ENCODE results near the gene PHF21B.

The PHF21B gene

GRCh38 chr22:44891791-44892190 lies 118.0 kb downstream of the PHF21B start:
- H3K4me2 ChIP-seq = no peak overlapping the region
- TF ChIP-seq Cebpa-rat (IDR thresholded peaks at IDR 0.05) = no peak
- no peaks in the 10 kb centered on the region for H3K36me3 ChIP-seq
- no peak overlapping the region for H3K27ac ChIP-seq
- peaks cover 0 to 9% (median 0%) of the 10 kb centered on the region in 11 experiments; a peak in 2 of 22 replicates for H4K20me1 ChIP-seq
- no peak overlapping the region for H3K4me3 ChIP-seq
- H3K9me3 ChIP-seq (replicated peaks in 1 of 11) = no peaks in the 10 kb centered on the region
- peaks cover 0 to 4% (median 0%) of the 10 kb centered on the region in 10 experiments; a peak in 4 of 20 replicates for H3K4me1 ChIP-seq
- H3K27me3 ChIP-seq = no peaks in the 10 kb centered on the region
- H3K9ac ChIP-seq = no peak overlapping the region

GRCh38 chr22:44891293-44891747 lies 118.5 kb downstream of the PHF21B start:
- Histone ChIP-seq H3K27me3 (no peaks in the 10 kb centered on the region), H3K9me3 (replicated peaks in 1 of 11) (no peaks in the 10 kb centered on the region), H4K20me1 (peaks cover 0 to 9% (median 0%) of the 10 kb centered on the region in 11 experiments; a peak in 2 of 22 replicates), H3K4me1 (peaks cover 0 to 4% (median 0%) of the 10 kb centered on the region in 10 experiments; a peak in 4 of 20 replicates), H3K27ac (no peak overlapping the region), H3K36me3 (no peaks in the 10 kb centered on the region), H3K9ac (no peak overlapping the region), H3K4me3 (no peak overlapping the region), H3K4me2 (no peak overlapping the region)
- no peak for TF ChIP-seq Cebpa-rat (IDR thresholded peaks at IDR 0.05)

GRCh38 chr22:44890416-44891292 lies 119.2 kb downstream of the PHF21B start:
- TF ChIP-seq Cebpa-rat (IDR thresholded peaks at IDR 0.05) = no peak
- Histone ChIP-seq H4K20me1 (peaks cover 0 to 9% (median 0%) of the 10 kb centered on the region in 11 experiments; a peak in 2 of 22 replicates), H3K9ac (no peak overlapping the region), H3K36me3 (no peaks in the 10 kb centered on the region), H3K27me3 (no peaks in the 10 kb centered on the region), H3K9me3 (replicated peaks in 1 of 11) (no peaks in the 10 kb centered on the region), H3K4me3 (no peak overlapping the region), H3K4me2 (no peak overlapping the region), H3K27ac (no peak overlapping the region), H3K4me1 (peaks cover 0 to 3% (median 0%) of the 10 kb centered on the region in 10 experiments; a peak in 4 of 20 replicates)

GRCh38 chr22:44889255-44889878 lies 120.4 kb downstream of the PHF21B start:
- Histone ChIP-seq H3K27me3 (no peaks in the 10 kb centered on the region), H3K9me3 (replicated peaks in 1 of 11) (no peaks in the 10 kb centered on the region), H3K4me1 (peaks cover 0 to 3% (median 0%) of the 10 kb centered on the region in 10 experiments; a peak in 4 of 20 replicates), H4K20me1 (peaks cover 0 to 9% (median 0%) of the 10 kb centered on the region in 11 experiments; a peak in 2 of 22 replicates), H3K36me3 (no peaks in the 10 kb centered on the region), H3K27ac (no peak overlapping the region), H3K4me3 (no peak overlapping the region), H3K9ac (no peak overlapping the region), H3K4me2 (no peak overlapping the region)
- no peak for TF ChIP-seq Cebpa-rat (IDR thresholded peaks at IDR 0.05)

- H3K4me3 ChIP-seq = no peak overlapping the region
- H3K9me3 ChIP-seq (replicated peaks in 1 of 11) = no peaks in the 10 kb centered on the region
Measured at GRCh38 chr22:44888491-44889254, 121.1 kb downstream of the PHF21B start.

GRCh38 chr22:44887941-44888366 lies 121.9 kb downstream of the PHF21B start:
- Histone ChIP-seq H3K9ac (no peak overlapping the region), H3K4me1 (peaks cover 0 to 3% (median 0%) of the 10 kb centered on the region in 10 experiments; a peak in 4 of 20 replicates)
- no peak for TF ChIP-seq Cebpa-rat (IDR thresholded peaks at IDR 0.05)

More at GRCh38 chr22:44888491-44889254, 121.1 kb downstream of the PHF21B start:
- Histone ChIP-seq H3K4me1 (peaks cover 0 to 3% (median 0%) of the 10 kb centered on the region in 10 experiments; a peak in 4 of 20 replicates), H3K4me2 (no peak overlapping the region), H3K9ac (no peak overlapping the region), H3K27ac (no peak overlapping the region), H3K27me3 (no peaks in the 10 kb centered on the region), H3K36me3 (no peaks in the 10 kb centered on the region), H4K20me1 (peaks cover 0 to 9% (median 0%) of the 10 kb centered on the region in 11 experiments; a peak in 2 of 22 replicates)
- TF ChIP-seq Cebpa-rat (IDR thresholded peaks at IDR 0.05) = no peak

GRCh38 chr22:44885806-44886360 lies 123.9 kb downstream of the PHF21B start:
- Histone ChIP-seq H4K20me1 (peaks cover 0 to 5% (median 0%) of the 10 kb centered on the region in 11 experiments; a peak in 1 of 22 replicates), H3K36me3 (no peaks in the 10 kb centered on the region), H3K9me3 (replicated peaks in 1 of 11) (no peaks in the 10 kb centered on the region), H3K4me3 (no peak overlapping the region), H3K4me2 (no peak overlapping the region), H3K4me1 (peaks cover 0 to 3% (median 0%) of the 10 kb centered on the region in 10 experiments; a peak in 4 of 20 replicates), H3K27ac (no peak overlapping the region), H3K27me3 (no peaks in the 10 kb centered on the region), H3K9ac (no peak overlapping the region)
- TF ChIP-seq Cebpa-rat (IDR thresholded peaks at IDR 0.05) = no peak

More at GRCh38 chr22:44887941-44888366, 121.9 kb downstream of the PHF21B start:
- Histone ChIP-seq H3K4me2 (no peak overlapping the region), H3K4me3 (no peak overlapping the region), H3K36me3 (no peaks in the 10 kb centered on the region), H3K9me3 (replicated peaks in 1 of 11) (no peaks in the 10 kb centered on the region), H3K27me3 (no peaks in the 10 kb centered on the region), H4K20me1 (peaks cover 0 to 9% (median 0%) of the 10 kb centered on the region in 11 experiments; a peak in 1 of 22 replicates), H3K27ac (no peak overlapping the region)

GRCh38 chr22:44884968-44885805 lies 124.6 kb downstream of the PHF21B start:
- no peak overlapping the region for H3K4me3 ChIP-seq
- H3K9ac ChIP-seq = no peak overlapping the region
- H4K20me1 ChIP-seq = no peaks in the 10 kb centered on the region; a peak in 1 of 22 replicates
- H3K4me2 ChIP-seq = no peak overlapping the region
- H3K9me3 ChIP-seq (replicated peaks in 1 of 11) = no peaks in the 10 kb centered on the region
- no peak for TF ChIP-seq Cebpa-rat (IDR thresholded peaks at IDR 0.05)
- H3K27me3 ChIP-seq = no peaks in the 10 kb centered on the region
- H3K27ac ChIP-seq = no peak overlapping the region
- no peaks in the 10 kb centered on the region for H3K4me1 ChIP-seq
- no peaks in the 10 kb centered on the region for H3K36me3 ChIP-seq
